OCI-LY7 (cell line): ENCODE data around the gene REELD1. TPM values are rescaled to one million over a fixed set of nuclear protein-coding genes. Genes with fewer than 3 reads are reported as not detected.

Source experiments
- Bru-seq: library from RNA; stranded (reverse); fragments of 400-500 nt; gene quantifications from one replicate; lab custom pipeline; 2021; lab: Mats Ljungman, UMichigan
- BruChase-seq, 2 experiments: library from RNA; stranded (reverse); fragments of 400-500 nt; gene quantifications; one replicate each; lab custom pipeline; 2021; lab: Mats Ljungman, UMichigan
- BruUV-seq: library from RNA; stranded (reverse); fragments of 400-500 nt; replicated peaks from 2 replicates; lab custom pipeline; 2021; lab: Mats Ljungman, UMichigan
- CTCF ChIA-PET: fragments of 300-600 bp; sonication (Branson Sonifier 250); formaldehyde crosslinking; loops from one replicate; lab custom pipeline; 2022; ENCODE audit warnings: antibody characterized with exemption; ENCODE audit not compliant: unreplicated experiment; lab: Charles Lee
- POLR2A ChIA-PET: fragments of 300-600 bp; sonication (Branson Sonifier 250); formaldehyde crosslinking; loops from one replicate; lab custom pipeline; 2022; ENCODE audit warnings: antibody characterized with exemption; lab: Charles Lee
- DNase-seq: peaks from one replicate; pipeline ENCODE4 v3.0.0-alpha.2; 2015; ENCODE audit warnings: low spot score
- H2AFZ ChIP-seq: fragments of 200-600 bp; sonication (generic), shearing (Covaris generic); 2 replicates; pipeline ENCODE4 v1.6.1; 2014; ENCODE audit warnings: mild to moderate bottlenecking, antibody characterized with exemption, low read length, moderate library complexity
- H3K27ac ChIP-seq: fragments of 200-600 bp; sonication (generic); 2 replicates; pipeline ENCODE4 v1.5.1; 2014; ENCODE audit warnings: mixed run types, low read depth, mild to moderate bottlenecking, moderate library complexity, low read length, inconsistent platforms; ENCODE audit not compliant: poor library complexity, severe bottlenecking
- H3K36me3 ChIP-seq: fragments of 200-600 bp; sonication (generic); 2 replicates; pipeline ENCODE4 v1.6.1; 2014; ENCODE audit warnings: mild to moderate bottlenecking, antibody characterized with exemption, low read length, moderate library complexity, mixed read lengths; ENCODE audit not compliant: insufficient read depth
- H3K4me1 ChIP-seq: fragments of 200-600 bp; sonication (generic); 2 replicates; pipeline ENCODE4 v1.5.1; 2014; ENCODE audit warnings: mild to moderate bottlenecking, low read length; ENCODE audit not compliant: insufficient read depth, poor library complexity, severe bottlenecking
- H3K4me2 ChIP-seq: fragments of 200-600 bp; sonication (generic); 2 replicates; pipeline ENCODE4 v1.6.1; 2014; ENCODE audit warnings: mild to moderate bottlenecking, low read length
- H3K4me3 ChIP-seq: fragments of 200-600 bp; sonication (generic); 2 replicates; pipeline ENCODE4 v1.5.1; 2014; ENCODE audit warnings: mild to moderate bottlenecking, low read depth, low read length; ENCODE audit not compliant: poor library complexity, severe bottlenecking
- H3K79me2 ChIP-seq: fragments of 200-600 bp; sonication (generic); 2 replicates; pipeline ENCODE4 v1.6.1; 2016; ENCODE audit warnings: low read depth, mild to moderate bottlenecking, low read length, moderate library complexity, mixed read lengths; ENCODE audit not compliant: insufficient read depth
- H3K9me2 ChIP-seq: fragments of 200-600 bp; sonication (generic); 2 replicates; pipeline ENCODE4 v1.6.1; 2016; ENCODE audit warnings: mild to moderate bottlenecking, low read length, mixed read lengths; ENCODE audit not compliant: insufficient read depth
- H3K9me3 ChIP-seq: fragments of 200-600 bp; sonication (generic); 2 replicates; pipeline ENCODE4 v1.6.1; 2014; ENCODE audit warnings: mild to moderate bottlenecking, mixed run types, low read length, mixed read lengths
- H4K20me1 ChIP-seq: fragments of 200-600 bp; sonication (generic); 2 replicates; pipeline ENCODE4 v1.6.1; 2014; ENCODE audit warnings: mild to moderate bottlenecking, antibody characterized with exemption, low read length, moderate library complexity, mixed read lengths; ENCODE audit not compliant: insufficient read depth
- EZH2phosphoT487 ChIP-seq: fragments of 200-600 bp; sonication (generic); IDR thresholded peaks from 2 replicates; pipeline ENCODE4 v1.6.1; 2018; ENCODE audit warnings: low read depth, borderline replicate concordance, mild to moderate bottlenecking, mixed run types, antibody characterized with exemption, low read length, moderate library complexity, mixed read lengths
- intact Hi-C: fragments of 100-400 bp; cut with micrococcal nuclease; formaldehyde crosslinking; loops from one replicate; pipeline ENCODE4 v1.10.0; 2022; ENCODE audit not compliant: unreplicated experiment
- long read RNA-seq: library from polyadenylated mRNA; stranded (forward); transcript quantifications from one replicate; pipeline ENCODE4 v2.0.0, GENCODE V29; 2022
- total RNA-seq, 2 experiments: library from RNA; depleted of rRNA in 1 of 2; stranded (reverse); fragments of >200 nt in 1 of 2; shearing (Covaris generic) in 1 of 2; gene quantifications; 2 replicates each; pipeline ENCODE4 v1.2.3, GENCODE V29; 2014 to 2022
- TF ChIP-seq, protein P1 (sequence below): fragments of 200-600 bp; sonication (generic); conservative IDR thresholded peaks from 2 replicates; pipeline ENCODE4 v1.5.1; 2014; ENCODE audit warnings: mild to moderate bottlenecking, antibody characterized with exemption, low read length, moderate library complexity, mixed read lengths

REELD1 gene
- total RNA-seq (2014; rRNA removed; shearing (Covaris generic)), result 0.21 and 0.63 TPM in 2 replicates
- total RNA-seq (2022), result not detected in 2 replicates
- Bru-seq, nascent RNA, result percentile 15 among the genes with signal in this experiment
- percentile 13 among the genes with signal in this experiment for BruChase-seq, experiment 1, labeled RNA remaining after a 6-hour chase
- BruChase-seq, experiment 2, labeled RNA remaining after a 2-hour chase, result percentile 20 among the genes with signal in this experiment
- long read RNA-seq, result 0 reads

DNA sequence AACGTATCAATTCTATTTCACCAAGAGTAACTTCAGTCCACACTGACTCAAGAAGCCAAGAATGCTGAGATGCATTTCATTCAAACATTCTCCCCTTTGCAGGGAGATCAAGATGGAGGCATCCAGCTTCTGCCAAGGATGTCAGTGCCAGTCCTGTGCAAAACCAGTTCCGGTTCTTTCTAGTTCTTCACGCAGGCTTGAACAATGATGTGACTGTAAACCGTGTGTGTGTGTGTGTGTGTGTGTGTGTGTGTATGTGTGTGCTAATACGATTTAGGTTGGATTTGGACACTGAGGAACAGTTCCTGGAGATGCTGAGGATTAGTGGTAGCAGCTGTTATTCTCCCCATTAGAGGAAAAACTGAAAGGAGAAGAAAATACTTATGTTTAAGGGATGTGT lies at the start of gene REELD1:
REELD1 (plus strand) TSS at position 301 of the 400 bp plus-strand sequence. CDS start 2,415 bp downstream, outside the sequence.
- no peaks in the 10 kb centered on the region for H3K4me1 ChIP-seq
- POLR2A ChIA-PET, result interaction anchor here (0.6 to 1.2 kb wide), 4 partner anchors 9 to 272 kb away, joined by 3 to 4 read pairs (median 3); no protein-coding TSS in a partner anchor
- DNase-seq, result no peak
- no peaks in the 10 kb centered on the region for H3K36me3 ChIP-seq
- no TSS peak for BruUV-seq
- no peaks in the 10 kb centered on the region for H3K9me2 ChIP-seq
- CTCF ChIA-PET, result interaction anchor here (0.6 kb wide), 1 partner anchor 72 kb away, joined by 4 read pairs; no protein-coding TSS in a partner anchor
- no peak within 1 kb of the TSS for H3K27ac ChIP-seq
- H3K9me3 ChIP-seq, result no peaks in the 10 kb centered on the region
- H4K20me1 ChIP-seq, result no peaks in the 10 kb centered on the region
- H2AFZ ChIP-seq, result no peak within 1 kb of the TSS
- TF ChIP-seq, protein P1, sequence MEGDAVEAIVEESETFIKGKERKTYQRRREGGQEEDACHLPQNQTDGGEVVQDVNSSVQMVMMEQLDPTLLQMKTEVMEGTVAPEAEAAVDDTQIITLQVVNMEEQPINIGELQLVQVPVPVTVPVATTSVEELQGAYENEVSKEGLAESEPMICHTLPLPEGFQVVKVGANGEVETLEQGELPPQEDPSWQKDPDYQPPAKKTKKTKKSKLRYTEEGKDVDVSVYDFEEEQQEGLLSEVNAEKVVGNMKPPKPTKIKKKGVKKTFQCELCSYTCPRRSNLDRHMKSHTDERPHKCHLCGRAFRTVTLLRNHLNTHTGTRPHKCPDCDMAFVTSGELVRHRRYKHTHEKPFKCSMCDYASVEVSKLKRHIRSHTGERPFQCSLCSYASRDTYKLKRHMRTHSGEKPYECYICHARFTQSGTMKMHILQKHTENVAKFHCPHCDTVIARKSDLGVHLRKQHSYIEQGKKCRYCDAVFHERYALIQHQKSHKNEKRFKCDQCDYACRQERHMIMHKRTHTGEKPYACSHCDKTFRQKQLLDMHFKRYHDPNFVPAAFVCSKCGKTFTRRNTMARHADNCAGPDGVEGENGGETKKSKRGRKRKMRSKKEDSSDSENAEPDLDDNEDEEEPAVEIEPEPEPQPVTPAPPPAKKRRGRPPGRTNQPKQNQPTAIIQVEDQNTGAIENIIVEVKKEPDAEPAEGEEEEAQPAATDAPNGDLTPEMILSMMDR, result no peak
- TF ChIP-seq EZH2phosphoT487, result no peak
- H3K79me2 ChIP-seq, result no peaks in the 10 kb centered on the region
- H3K4me3 ChIP-seq, result no peak within 1 kb of the TSS
- H3K4me2 ChIP-seq, result no peak within 1 kb of the TSS
- intact Hi-C loops, result no loop called here

DNA sequence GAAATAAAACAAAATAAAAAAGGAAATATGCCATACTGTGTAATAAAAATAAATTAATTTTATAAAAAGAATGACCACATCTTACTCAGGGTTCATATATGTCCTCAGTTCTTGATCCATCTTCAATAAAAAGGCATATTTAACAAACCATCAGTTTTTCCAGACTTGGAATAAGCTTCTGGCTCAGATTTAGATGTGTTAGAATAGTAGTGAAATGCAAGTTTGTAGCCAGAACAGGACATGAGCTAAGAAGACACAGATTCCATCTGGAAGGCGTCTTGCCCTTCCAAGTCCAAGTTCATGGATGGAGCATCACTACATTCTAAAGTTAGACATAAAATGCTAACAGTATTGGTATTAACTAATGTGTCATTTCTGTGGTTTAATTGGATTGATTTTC lies 49.1 kb upstream of the REELD1 start:
- intact Hi-C loops, result no loop called here
- H3K9me2 ChIP-seq, result no peaks in the 10 kb centered on the region
- no peaks in the 10 kb centered on the region for H4K20me1 ChIP-seq
- H3K36me3 ChIP-seq, result no peaks in the 10 kb centered on the region
- no peaks in the 10 kb centered on the region for H3K79me2 ChIP-seq
- H2AFZ ChIP-seq, result no peak overlapping the region
- H3K27ac ChIP-seq, result no peak overlapping the region
- CTCF ChIA-PET, result no interaction called here
- H3K4me1 ChIP-seq, result no peaks in the 10 kb centered on the region
- no peak overlapping the region for H3K4me2 ChIP-seq
- DNase-seq, result no peak
- no peak for TF ChIP-seq EZH2phosphoT487
- TF ChIP-seq, protein P1, result no peak
- H3K4me3 ChIP-seq, result no peak overlapping the region
- peaks cover 15% of the 10 kb centered on the region; the same call in 1 of the 2 replicates for H3K9me3 ChIP-seq
- no TSS peak for BruUV-seq
- POLR2A ChIA-PET, result no interaction called here

DNA sequence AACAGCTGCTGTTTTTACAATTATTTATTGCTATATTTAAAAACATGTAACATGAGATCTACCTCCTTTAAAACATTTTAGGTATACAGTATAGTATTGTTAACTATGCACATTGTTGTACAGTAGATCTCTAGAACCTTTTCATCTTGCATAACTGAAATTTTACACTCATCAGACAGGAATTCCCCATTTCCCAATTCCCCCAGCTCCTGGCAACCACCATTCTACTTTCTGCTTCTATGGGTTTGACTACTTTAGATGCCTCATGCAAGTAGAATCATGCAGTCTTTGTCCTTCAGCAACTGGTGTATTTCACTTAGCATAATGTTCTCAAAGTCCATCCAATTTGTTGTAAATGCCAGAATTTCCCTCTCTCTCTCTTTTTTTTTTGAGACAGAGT lies 48.5 kb upstream of the REELD1 start:
- Histone ChIP-seq H3K79me2 (no peaks in the 10 kb centered on the region), H3K27ac (no peak overlapping the region), H3K4me3 (no peak overlapping the region), H3K9me3 (peaks cover 15% of the 10 kb centered on the region; the same call in 1 of the 2 replicates), H3K9me2 (no peaks in the 10 kb centered on the region), H3K4me1 (no peaks in the 10 kb centered on the region), H3K36me3 (no peaks in the 10 kb centered on the region), H3K4me2 (no peak overlapping the region), H2AFZ (no peak overlapping the region), H4K20me1 (no peaks in the 10 kb centered on the region)
- DNase-seq, result no peak
- ChIA-PET POLR2A (no interaction called here), CTCF (no interaction called here)
- BruUV-seq, result no TSS peak
- TF ChIP-seq, protein P1, result no peak
- intact Hi-C loops, result no loop called here
